ENCODE results near the gene ITFG1.

GRCh38 chr16:47204736-47205504 is 255.9 kb downstream of the ITFG1 start:
- TF ChIP-seq POLR2A (IDR thresholded peaks at IDR 0.05), result no peak
- TF ChIP-seq, protein P1, sequence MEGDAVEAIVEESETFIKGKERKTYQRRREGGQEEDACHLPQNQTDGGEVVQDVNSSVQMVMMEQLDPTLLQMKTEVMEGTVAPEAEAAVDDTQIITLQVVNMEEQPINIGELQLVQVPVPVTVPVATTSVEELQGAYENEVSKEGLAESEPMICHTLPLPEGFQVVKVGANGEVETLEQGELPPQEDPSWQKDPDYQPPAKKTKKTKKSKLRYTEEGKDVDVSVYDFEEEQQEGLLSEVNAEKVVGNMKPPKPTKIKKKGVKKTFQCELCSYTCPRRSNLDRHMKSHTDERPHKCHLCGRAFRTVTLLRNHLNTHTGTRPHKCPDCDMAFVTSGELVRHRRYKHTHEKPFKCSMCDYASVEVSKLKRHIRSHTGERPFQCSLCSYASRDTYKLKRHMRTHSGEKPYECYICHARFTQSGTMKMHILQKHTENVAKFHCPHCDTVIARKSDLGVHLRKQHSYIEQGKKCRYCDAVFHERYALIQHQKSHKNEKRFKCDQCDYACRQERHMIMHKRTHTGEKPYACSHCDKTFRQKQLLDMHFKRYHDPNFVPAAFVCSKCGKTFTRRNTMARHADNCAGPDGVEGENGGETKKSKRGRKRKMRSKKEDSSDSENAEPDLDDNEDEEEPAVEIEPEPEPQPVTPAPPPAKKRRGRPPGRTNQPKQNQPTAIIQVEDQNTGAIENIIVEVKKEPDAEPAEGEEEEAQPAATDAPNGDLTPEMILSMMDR (IDR thresholded peaks at IDR 0.05), result no peak

Measured in stomach (tissue), 4 donors.